ENCODE results near the gene RENBP.
"Not testable (repeated sequence)": the region's sequence is repeated elsewhere in the genome, so short reads cannot be mapped to it uniquely, and the experiment has no call there.

RENBP gene

DNA sequence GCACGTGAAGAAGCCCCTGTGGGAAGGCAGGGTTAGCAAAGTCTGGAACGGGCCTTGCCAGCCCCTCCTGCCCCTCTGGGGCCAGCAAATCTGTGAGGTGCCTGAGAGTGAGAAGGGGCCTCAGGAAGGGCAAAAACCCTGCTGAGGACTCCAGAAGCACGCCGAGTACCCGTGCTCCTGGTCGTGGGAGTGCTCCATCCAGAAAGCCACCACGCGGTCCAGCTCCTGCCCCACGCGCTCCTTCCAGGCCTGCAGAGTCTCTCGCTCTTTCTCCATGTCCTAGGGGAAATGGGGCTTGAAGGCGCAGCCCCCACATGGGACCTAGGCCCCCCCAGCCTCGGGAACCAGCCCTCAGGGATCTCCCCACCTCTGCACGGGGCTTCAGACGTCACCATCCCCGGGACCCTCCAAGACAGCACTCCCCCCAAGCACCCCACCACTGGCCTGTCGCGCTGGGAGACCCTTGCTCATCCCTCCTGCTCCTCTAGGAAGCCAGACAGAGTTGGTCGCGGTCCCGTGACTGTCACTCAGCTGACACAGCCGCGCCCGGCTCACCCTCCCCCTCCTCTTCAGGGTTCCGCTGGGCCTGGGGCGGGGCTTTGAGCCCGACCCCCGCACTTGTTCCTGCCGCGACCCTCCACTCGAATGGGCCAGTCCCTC lies at the start of gene RENBP:
TSS of gene RENBP (minus strand) at position 504 of the 660 bp plus-strand sequence. CDS start at position 471, 33 bp downstream.
- no peak for DNase-seq (ENCODE audit: low read depth)

DNA sequence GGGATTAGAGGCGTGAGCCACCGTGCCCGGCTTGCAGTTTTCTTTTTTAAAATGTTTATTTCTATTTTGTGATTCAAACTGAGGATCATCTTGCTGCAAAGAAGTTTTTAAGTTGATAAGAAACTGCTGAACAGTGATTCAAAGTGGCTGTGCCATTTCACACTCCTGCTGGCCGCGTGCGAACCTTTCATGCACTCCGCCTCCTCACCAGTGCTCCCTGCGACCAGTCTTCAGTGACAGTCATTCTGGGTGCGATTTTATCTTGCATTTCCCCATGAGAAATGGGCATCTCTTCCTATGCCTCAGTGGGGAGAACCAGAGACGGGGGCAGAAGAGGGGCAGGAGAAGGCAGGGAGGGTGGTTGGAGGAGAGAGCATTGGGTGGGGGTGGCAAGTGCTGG lies 49.5 kb upstream of the RENBP start:
- no peak for DNase-seq (ENCODE audit: low read depth)

DNA sequence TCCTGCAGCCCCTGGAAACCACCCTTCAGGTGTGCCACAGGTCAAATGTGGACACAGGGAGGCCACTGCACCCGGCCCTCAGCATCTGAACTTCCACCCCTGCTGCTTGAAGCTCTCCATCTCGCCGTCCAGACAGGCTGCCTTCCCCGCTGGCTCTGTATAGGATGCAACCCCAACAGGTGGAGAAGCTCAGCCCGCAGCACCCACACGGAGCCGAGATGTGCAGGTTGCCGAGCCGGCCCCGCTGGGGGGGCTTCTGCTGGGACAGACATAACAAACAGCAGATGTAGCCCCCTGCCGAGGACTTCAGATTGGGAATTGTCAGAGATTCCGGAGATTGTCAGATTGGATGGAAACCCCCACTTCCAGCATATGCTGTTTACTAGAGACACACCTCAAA lies 48.6 kb upstream of the RENBP start:
- no peak for DNase-seq (ENCODE audit: low read depth)

DNA sequence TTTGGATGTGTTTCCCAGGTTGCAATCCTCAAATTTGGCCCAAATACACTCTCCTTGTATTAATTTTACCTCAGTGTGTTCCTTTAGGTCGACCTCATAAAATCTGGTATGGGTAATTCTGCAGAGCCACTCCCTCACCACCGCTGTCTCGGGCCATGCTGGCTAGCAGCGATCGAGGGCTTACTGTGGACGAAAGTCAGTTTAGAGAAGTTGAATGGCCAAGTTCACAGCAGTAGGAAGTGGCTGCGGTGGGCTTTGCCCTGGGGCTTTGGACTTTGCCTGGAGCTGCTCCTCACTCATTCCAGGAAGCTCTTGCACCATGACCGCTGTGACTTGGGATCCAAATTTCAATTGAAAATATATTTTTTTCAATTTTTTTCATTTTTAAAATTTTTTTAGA lies 47.7 kb upstream of the RENBP start:
- no peak for DNase-seq (ENCODE audit: low read depth)

GRCh38 chrX:153991013-153991580 lies 46.7 kb upstream of the RENBP start:
- no peak for DNase-seq (ENCODE audit: low read depth)

GRCh38 chrX:153989973-153990655 lies 45.7 kb upstream of the RENBP start:
- no peak for DNase-seq (ENCODE audit: low read depth)

GRCh38 chrX:153988493-153988892 lies 44.0 kb upstream of the RENBP start:
- no peak for DNase-seq (ENCODE audit: low read depth)

DNA sequence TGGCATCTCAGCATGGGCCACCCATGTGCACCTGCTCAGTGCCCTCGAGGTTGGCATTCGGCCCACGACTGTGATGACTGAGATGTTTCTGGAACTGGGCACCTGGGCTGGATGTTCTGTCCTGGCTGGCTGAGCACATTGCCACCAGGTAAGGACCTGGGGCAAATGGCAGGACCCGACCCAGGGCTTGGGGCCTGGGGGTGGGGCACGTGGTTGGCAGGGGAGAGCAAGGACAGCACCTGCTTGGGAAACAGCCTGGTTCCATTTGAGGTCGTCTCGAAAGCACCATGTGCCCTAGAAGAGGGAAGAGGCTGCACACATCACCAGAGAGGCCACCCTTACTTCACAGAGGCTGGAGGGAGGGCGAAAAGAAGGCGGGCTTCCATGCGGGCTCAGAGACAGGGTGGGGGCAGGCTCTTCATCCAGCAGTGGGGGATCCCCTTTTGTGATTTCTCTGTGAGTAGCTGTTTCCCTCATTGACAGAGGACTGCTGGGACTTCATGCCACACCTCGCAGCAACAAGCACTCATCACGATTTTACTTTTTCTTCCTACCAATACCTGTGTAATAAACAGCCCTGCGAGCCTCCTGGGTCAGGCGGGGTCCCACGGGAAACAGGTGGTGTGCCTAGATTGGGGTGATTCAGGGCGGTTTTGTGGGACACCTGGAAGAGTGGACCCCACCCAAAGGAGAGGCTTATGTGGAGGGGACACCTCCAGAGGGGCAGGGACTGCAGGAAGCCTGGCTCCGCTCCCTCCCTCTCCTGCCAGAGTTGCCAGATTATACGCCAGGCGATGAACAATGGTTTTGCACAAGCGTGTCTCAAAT lies 40.1 kb upstream of the RENBP start:
- DNase-seq (ENCODE audit: low read depth) = no peak

GRCh38 chrX:153983321-153983801 lies 38.9 kb upstream of the RENBP start:
- DNase-seq (ENCODE audit: low read depth) = no peak

DNA sequence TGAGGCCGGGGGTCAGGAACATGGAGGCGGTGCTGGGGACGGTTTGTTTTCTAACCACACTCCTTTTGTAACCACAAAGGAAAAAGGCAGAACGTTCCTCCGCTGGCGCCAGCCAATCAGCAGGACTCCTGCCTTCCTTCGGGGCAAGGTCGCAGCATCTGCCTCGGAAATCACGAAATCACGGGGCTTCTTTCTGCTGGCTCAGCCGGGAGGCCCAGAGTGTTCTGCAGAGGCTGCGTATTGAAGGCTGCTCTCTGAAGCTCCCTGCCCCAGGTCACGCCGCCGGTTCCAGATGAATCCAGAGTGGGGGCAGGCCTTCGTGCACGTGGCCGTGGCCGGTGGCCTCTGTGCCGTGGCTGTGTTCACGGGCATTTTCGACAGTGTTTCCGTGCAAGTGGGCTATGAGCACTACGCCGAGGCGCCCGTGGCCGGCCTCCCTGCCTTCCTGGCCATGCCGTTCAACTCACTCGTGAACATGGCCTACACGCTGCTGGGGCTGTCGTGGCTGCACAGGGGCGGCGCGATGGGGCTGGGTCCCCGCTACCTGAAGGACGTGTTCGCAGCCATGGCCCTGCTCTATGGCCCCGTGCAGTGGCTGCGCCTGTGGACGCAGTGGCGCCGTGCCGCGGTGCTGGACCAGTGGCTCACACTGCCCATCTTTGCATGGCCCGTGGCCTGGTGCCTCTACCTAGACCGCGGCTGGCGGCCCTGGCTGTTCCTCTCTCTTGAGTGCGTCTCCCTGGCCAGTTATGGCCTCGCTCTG lies 37.5 kb upstream of the RENBP start:
- no peak for DNase-seq (ENCODE audit: low read depth)

DNA sequence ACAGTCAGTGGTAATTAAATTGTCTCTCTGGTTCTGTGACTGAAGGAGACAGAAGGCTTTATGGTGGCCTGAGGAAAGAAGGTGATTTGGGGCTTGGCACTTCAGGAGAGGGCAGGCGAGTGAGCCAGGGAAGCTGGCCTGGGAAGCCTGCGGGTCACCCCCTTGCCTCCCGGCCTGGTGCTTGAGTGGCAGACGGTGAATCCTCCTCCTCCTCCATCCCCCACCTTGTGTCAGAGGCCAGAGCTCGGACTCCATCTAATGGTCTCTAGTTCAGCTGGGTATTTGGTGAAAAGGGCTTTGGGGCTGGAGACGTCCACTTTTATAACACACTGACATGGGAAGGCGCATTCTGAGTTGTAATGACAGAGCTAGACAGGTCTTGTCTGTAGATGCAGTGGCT lies 36.8 kb upstream of the RENBP start:
- DNase-seq (ENCODE audit: low read depth) = no peak

DNA sequence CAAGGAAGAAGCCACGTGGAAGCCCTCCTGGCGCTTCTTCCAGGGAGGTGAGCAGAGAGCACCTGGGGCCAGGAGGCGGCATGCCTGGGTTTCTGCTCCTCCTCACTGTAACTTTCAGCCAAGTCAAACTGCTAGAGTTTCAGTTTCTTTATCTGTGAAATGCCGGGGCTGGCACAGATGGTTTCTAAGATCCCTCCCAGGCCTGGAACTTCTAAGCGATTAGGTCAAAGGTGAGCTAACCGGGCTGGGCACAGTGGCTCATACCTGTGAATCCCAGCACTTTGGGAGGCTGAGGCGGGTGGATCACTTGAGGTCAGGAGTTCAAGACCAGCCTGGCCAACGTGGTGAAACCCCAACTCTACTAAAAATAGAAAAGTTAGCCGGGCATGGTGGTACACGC lies 36.0 kb upstream of the RENBP start:
- DNase-seq (ENCODE audit: low read depth) = not testable (repeated sequence)

- no peak for DNase-seq (ENCODE audit: low read depth)
These were observed 30.4 kb upstream of the RENBP start for GRCh38 chrX:153974726-153975286.

DNA sequence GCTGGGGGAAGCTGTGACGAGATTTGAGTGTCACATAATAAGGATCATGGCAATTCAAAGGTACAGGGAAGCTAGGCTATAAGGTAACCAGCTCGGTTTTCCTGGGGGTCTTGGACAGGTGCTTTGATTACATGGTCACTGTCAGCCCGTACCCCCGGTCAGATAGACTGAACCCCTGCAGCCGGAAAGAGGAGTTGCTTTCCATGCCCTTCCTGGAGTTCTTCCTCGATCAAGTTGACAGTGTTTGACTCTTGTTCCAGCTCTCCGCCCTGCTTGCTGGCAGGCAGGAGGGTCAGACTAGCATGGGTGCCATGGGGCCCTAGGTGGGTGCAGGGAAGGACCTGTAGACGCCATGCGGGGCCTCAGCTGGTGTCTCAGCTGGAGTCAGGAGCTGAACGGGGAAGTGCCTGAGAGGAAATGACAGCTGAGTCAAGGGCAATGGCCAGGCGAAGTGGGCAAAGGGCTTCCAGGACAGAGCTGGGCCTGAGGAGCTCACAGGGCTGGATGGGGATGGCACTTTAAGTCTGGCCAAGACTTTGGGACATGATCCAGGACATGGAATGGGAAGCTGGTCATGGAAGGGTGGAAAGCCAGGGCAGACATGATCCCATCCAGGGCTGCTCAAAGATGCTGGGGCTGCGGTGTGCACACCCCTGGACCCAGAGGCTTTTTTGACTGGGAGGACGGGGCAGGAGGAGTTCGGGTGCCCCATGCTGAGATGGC lies 29.7 kb upstream of the RENBP start:
- DNase-seq (ENCODE audit: low read depth) = no peak

DNA sequence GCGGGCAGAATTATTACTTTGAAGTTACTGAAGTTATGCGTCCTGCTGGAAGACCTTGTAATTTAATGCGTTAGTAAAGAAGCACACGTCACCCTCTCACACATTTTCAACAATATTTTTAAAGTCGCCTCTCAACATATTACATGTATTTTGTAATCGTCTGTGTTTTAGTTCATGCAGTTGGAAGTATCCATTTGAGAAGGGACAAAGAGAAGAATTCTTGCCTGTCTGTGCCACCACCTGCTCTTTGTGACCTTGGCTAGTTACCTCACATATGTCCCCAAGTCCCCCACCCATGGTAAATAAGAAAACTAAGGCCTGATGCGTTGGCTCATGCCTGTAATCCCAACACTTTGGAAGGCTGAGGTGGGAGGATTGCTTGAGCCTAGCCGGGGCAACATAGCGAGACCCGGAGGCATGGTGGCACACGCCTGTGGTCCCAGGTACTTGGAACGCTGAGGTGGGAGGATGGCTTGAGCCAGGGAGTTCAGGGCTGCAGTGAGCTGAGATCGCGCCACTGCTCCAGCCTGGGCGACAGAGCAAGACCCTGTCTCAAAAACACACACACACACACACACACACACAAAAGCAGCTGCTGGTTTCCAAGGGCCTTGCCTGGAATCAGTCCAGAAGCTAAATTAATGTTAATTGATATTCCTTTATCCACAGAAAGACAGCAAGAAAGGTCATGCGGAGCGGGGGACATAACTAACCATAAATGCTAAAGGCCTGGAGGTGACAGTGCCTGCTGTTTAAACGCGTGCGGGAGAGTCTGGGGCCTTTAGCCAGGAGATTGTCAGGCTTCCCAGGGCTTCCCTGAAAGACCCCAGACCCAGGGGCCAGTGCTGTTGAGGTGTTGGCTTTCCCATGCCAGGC lies 28.9 kb upstream of the RENBP start:
- DNase-seq (ENCODE audit: low read depth) = no peak

- peak; percentile 75 for DNase-seq (ENCODE audit: low read depth)
These were observed 28.1 kb upstream of the RENBP start, which contains the start of gene TMEM187 for GRCh38 chrX:153972368-153973126. Gene TMEM187 (plus strand): TSS chrX:153972754. CDS start chrX:153982063, 9,309 bp downstream.

- peak; percentile 79 for DNase-seq (ENCODE audit: low read depth)
These were observed 27.3 kb upstream of the RENBP start, which contains the start of gene HCFC1 for GRCh38 chrX:153971450-153972367. Gene HCFC1 (minus strand): TSS chrX:153971818. CDS start chrX:153970840, 978 bp downstream.

GRCh38 chrX:153971124-153971449 lies 26.6 kb upstream of the RENBP start:
- DNase-seq (ENCODE audit: low read depth) = peak; percentile 75
